ENCODE measurements around the gene NCAM1.
"Not testable (repeated sequence)": the region's sequence is repeated elsewhere in the genome, so short reads cannot be mapped to it uniquely, and the experiment has no call there.

The NCAM1 gene

DNA sequence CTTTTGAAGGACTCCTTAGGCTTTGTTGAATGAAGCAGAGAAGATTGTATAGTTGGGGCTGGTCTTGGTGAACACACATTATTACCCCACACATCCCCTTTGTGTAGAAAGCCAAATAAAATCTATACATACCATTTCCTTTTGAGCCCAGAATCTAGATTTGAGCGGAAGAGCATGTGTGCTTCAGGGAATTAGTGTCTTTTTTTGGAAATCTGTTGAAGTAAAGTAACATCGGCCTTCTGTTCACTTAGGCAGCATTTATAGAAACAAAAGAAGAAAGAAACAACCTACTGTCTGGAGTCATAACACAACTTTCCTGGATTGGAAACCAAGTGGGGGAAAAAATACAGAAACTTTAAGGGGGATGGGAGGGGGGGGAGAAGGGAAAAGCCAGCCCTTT, 315.2 kb downstream of the NCAM1 start:
- no peak for DNase-seq (ENCODE audit: low read depth)

DNA sequence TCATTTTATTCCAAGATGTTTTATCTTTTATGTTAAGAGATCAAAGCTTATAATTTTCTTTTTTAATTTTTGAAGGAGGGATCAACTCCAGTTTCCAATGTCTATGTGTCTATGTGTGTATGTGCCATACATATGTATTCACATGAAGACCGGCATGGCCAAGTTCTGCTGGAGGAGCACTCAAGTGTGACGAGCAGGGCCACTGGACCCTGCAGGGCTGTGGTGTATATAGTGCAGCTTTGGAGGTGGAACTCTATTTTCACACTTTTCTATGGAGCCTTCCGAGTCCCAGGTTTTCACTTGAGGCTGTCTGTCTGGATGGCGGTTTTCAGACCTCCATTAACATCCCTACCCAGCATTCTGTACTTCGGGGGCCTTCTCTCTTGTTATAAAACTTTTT, 316.7 kb downstream of the NCAM1 start:
- DNase-seq (ENCODE audit: low read depth) = no peak

DNA sequence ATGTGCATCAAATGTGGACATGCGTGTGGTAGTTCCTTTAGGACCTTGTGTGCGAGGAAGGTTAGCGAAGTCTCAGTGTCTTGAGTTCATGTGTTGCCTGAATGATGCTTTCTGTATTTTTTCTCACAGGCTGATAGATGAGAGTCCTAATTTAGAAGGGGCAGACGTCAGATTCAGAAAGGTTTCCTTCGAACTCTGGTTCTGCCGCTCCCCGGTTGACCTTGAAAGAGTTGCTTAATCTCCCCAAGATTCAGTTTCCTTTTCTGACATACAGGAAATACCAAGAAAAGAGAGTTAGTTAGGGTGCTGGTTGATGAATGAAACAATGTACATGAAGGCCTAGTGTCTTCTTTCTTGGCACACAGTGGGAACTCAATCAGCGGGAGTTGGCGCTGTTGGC, 317.3 kb downstream of the NCAM1 start:
- DNase-seq (ENCODE audit: low read depth) = no peak

- DNase-seq (ENCODE audit: low read depth) = no peak
Observed at GRCh38 chr11:113278925-113279324, 317.7 kb downstream of the NCAM1 start.

DNA sequence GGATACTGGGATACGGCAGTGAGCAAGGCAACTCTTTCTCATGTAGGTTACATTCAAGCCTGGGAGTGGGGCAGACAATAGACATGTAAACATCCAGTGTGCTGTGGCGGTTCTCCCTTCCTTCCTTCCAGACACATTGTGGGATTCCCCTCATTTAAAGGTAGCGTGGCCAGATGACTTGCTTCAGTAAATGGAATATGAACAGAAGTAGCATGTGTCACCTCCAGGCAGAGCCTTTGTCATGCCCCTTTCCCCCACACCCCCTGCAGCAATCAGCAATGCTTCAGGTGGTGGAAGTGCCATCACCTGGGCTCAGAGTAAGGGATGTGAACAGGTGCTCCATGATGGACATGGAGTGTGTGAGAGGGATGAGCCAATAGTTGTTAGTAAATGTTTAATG, 318.4 kb downstream of the NCAM1 start:
- no peak for DNase-seq (ENCODE audit: low read depth)

- DNase-seq (ENCODE audit: low read depth) = no peak
Observed at GRCh38 chr11:113281052-113281725, 320.0 kb downstream of the NCAM1 start.

- DNase-seq (ENCODE audit: low read depth) = no peak
Observed at GRCh38 chr11:113282898-113283437, 321.7 kb downstream of the NCAM1 start.

- no peak for DNase-seq (ENCODE audit: low read depth)
Observed at GRCh38 chr11:113283881-113284280, 322.7 kb downstream of the NCAM1 start.

DNA sequence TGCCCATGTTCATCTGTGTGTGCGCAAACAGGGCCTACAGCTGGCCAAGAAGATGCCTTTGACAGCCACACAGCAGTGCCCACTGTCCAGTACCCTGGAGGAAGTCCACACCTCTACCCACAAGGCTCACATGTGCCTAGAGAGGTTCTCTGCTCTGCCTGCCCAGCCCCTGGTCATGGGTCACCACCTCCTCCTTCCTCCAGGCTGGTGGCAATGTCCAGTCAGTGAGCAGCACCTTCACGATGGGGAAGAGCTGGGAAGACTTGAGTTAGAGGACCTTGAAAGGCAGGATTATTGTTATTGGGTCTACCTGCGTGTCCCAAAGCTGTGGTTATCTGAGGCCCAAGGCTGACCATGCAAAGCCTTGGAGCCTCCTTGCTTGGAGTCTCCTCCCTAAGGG, 324.8 kb downstream of the NCAM1 start:
- DNase-seq (ENCODE audit: low read depth) = no peak

- DNase-seq (ENCODE audit: low read depth) = no peak
Observed at GRCh38 chr11:113286509-113287497, 325.6 kb downstream of the NCAM1 start.

DNA sequence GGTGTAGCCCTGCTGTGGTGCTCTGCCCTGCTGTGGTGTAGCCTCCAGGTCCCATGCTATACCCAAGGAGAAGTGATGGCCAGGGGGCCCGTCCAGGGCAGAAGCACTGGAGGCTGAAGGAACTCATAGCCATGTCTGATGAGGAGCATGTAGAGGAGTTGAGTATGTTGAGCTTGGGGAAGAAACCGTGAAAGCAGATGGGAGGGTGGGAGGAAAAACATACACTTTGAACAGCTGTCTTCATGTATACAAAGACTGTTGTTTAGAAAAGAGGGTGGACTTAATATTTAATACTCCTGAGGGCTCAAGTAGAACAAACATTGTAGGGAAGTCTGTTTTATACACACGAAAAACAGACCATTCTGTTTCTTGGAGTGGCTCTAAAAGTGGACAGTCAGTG, 326.6 kb downstream of the NCAM1 start:
- no peak for DNase-seq (ENCODE audit: low read depth)

GRCh38 chr11:113288286-113288863, 327.2 kb downstream of the NCAM1 start:
- no peak for DNase-seq (ENCODE audit: low read depth)

DNA sequence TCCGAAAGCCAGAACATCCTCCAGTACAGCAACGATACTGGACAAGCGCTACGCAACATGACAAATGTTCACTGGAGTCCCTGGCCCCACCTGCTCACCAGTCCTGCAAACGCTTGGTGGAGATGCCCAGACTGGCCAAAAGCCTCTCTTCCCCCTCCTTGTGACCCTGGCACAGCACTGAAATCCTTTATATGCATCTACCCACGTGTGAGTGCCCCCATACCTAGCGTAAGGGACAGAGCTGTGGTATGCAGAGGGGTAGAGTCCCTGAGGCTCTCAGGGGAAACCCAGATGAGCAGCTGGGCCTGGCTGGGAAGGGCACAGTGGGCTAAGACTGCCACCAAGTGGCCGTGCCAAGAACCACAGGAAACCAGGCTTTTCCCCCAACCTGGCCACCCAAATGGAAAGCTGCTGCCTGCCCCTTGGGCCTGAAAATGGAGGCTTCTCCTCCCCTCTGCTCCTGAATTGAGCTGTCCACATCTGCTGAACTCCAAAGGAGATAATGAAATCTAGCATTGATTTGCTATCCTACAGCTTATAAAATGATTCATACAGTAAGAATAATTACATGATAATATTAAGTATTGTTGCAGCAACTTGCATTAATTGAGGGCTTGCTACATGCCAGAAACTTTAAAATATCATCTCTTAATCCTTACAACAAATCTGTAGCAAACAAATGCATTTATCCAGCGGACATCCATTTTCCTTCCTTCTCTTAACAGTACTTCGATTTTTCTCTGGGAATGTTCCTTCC, 328.4 kb downstream of the NCAM1 start:
- peak; percentile 35 for DNase-seq (ENCODE audit: low read depth)

- no peak for DNase-seq (ENCODE audit: low read depth)
Observed at GRCh38 chr11:113293936-113294335, 332.7 kb downstream of the NCAM1 start.

DNA sequence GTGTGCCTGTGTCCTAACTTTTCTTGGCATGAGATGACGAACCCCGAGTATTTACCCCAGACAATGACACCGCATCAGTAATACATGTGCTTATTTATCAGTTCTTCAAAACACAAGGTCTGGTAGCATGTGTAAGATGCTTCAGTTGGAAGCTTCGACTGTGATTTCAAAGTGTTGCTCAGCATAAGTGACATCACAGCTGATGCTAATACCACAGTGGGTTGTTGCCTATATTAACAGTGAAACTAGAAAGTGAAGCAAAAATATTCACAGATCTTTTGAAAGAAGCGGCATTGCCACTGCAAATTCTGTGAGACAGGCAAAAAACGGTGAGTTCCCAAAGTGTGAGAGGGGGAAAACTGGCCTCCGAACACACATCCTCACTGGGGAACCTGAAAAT, 334.8 kb downstream of the NCAM1 start:
- DNase-seq (ENCODE audit: low read depth) = no peak

- no peak for DNase-seq (ENCODE audit: low read depth)
Observed at GRCh38 chr11:113296447-113297205, 335.4 kb downstream of the NCAM1 start.

DNA sequence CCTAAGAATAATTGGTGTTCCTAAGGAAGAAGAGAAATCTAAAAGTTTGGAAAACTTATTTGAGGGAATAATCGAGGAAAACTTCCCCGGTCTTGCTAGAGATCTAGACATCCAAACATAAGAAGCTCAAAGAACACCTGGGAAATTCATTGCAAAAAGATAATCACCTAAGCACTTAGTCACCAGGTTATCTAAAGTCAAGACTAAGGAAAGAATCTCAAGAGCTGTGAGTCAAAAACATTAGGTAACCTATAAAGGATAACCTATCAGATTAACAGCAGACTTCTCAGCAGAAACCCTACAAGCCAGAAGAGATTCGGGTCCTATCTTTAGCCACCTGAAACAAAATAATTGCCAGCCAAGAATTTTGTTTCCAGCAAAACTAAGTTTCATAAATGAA, 337.3 kb downstream of the NCAM1 start:
- DNase-seq (ENCODE audit: low read depth) = not testable (repeated sequence)

DNA sequence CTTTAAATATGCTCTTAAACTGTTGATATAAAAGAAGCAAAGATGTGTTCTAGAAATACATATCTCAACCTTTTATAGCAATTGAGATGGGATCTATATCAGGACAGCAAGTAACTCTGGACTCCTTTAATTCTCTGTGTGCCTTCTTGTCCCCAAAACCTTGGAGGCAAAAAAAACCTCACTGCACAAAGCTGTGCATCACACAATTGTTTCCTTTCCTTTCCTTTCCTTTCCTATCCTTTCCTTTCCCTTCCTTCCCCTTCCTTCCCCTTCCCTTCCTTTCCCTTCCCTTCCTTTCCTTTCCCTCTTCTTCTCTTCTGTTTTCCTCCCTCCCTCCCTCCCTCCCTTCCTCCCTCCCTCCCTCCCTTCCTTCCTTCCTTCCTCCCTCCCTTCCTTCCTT, 343.7 kb downstream of the NCAM1 start:
- DNase-seq (ENCODE audit: low read depth) = no peak

DNA sequence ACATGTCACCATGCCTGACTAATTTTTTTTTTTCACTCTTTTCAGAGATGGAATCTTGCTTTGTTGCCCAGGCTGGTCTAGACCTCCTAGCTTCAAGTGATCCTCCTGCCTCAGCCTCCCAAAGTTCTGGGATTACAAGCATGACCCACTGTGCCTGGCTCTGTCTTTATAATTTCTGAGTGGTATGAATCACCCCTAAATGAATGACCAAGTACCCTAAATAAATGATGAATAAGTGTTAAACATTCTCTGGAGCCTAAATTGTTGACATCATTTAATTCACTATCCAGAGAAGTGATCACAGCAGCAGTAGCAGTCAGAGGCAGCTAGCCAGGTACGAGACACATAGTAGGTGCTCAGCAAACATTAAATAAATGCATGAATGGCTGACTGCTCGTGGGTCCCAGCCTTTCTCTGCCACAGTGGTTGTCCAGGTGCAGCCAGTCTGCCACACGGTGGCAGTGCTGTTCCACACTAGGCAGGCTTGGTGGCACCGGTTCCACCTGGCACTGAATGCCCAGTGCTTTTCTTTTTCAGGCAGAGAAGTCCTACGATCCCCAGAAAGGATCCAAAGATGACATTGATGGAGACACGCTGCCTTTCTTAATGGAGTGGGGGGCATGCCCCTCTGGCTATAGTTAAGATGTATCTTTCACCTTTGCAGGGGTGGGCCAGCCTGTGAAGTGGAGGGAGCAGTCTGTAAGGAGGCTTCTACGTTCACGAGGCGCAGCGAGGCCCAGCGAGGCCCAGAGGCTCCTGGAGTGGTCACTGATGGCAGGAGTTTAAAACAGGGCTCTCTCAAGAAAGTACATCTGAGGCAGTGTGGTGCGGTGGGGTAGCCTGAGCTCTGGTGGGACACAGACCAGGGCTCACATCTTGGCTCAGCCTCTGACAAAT, 344.5 kb downstream of the NCAM1 start:
- DNase-seq (ENCODE audit: low read depth) = peak; percentile 55

DNA sequence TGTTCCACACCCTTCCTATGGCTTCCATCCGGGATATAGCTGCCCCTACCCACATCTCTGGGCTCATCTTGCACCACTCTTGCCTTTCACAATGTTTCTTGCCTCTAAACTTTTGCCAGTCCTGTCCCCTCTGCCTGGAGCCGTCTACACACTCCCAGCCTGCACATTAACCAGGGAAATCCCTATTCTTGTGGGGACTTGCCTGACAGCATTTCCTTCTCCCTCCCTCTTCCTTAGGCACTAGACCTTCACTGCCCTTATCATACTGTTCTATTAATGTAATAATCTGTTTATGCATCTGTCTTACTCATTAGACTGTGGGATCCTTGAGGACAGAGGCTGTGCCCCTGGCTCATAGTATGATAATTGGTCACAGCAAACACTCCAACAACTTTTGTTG, 347.4 kb downstream of the NCAM1 start:
- no peak for DNase-seq (ENCODE audit: low read depth)
